PC-3 (cell line): ENCODE results near the gene ATAD3B. TPM values are rescaled to one million over a fixed set of nuclear protein-coding genes. Genes with fewer than 3 reads are reported as not detected.

Source experiments
- ATAC-seq: fragments of 200-7000 bp; cut with Tn5 transposase; 2 replicates; pipeline ENCODE4 v1.9.1; 2020; ENCODE audit warnings: mild to moderate bottlenecking, moderate library complexity
- BruUV-seq: library from RNA; stranded (reverse); fragments of 400-500 nt; replicated peaks from 2 replicates; lab custom pipeline; 2021; lab: Mats Ljungman, UMichigan
- CTCF ChIA-PET: fragments of 300-600 bp; sonication (Branson Sonifier 250); formaldehyde crosslinking; loops from one replicate; lab custom pipeline; 2022; ENCODE audit warnings: antibody characterized with exemption; lab: Charles Lee
- POLR2A ChIA-PET: fragments of 300-600 bp; sonication (Branson Sonifier 250); formaldehyde crosslinking; loops from one replicate; lab custom pipeline; 2022; ENCODE audit warnings: antibody characterized with exemption; ENCODE audit not compliant: unreplicated experiment; lab: Charles Lee
- DNase-seq: peaks from one replicate; pipeline ENCODE4 v3.0.0-alpha.2; 2015
- H2AFZ ChIP-seq: fragments of 300-600 bp; sonication (generic); 2 replicates; pipeline ENCODE4 v1.6.0; 2016; ENCODE audit warnings: antibody characterized with exemption, low read length
- H3F3A ChIP-seq: fragments of 300-600 bp; sonication (generic); one replicate; pipeline ENCODE4 v1.6.0; 2017; ENCODE audit warnings: antibody characterized with exemption, low read length, control low read depth, mild to moderate bottlenecking; ENCODE audit not compliant: unreplicated experiment
- H3K27ac ChIP-seq: fragments of 300-600 bp; sonication (generic); 2 replicates; pipeline ENCODE4 v1.5.1; 2016; ENCODE audit warnings: mild to moderate bottlenecking, low read length
- H3K27me3 ChIP-seq: fragments of 300-600 bp; sonication (generic); 2 replicates; pipeline ENCODE4 v1.6.1; 2016; ENCODE audit warnings: low read length, mixed read lengths
- H3K36me3 ChIP-seq: fragments of 300-600 bp; sonication (generic); 2 replicates; pipeline ENCODE4 v1.6.1; 2016; ENCODE audit warnings: low read depth, mixed run types, low read length, mixed read lengths
- H3K4me1 ChIP-seq: fragments of 300-600 bp; sonication (generic); 2 replicates; pipeline ENCODE4 v1.5.1; 2016; ENCODE audit warnings: low read length; ENCODE audit not compliant: insufficient read depth
- H3K4me2 ChIP-seq: fragments of 300-600 bp; sonication (generic); 2 replicates; pipeline ENCODE4 v1.6.0; 2016; ENCODE audit warnings: low read length
- H3K4me3 ChIP-seq: fragments of 300-600 bp; sonication (generic); 2 replicates; pipeline ENCODE4 v1.5.1; 2016; ENCODE audit warnings: mild to moderate bottlenecking, low read length, mixed read lengths
- H3K79me2 ChIP-seq: fragments of 300-600 bp; sonication (generic); 2 replicates; pipeline ENCODE4 v1.6.1; 2017; ENCODE audit warnings: low read length, mixed read lengths
- H3K9ac ChIP-seq: fragments of 300-600 bp; sonication (generic); 2 replicates; pipeline ENCODE4 v1.6.0; 2016; ENCODE audit warnings: mild to moderate bottlenecking, low read length
- H3K9me2 ChIP-seq: fragments of 300-600 bp; sonication (generic); replicated peaks from 2 replicates; pipeline ENCODE4 v1.6.1; 2016; ENCODE audit warnings: mixed run types, low read length, mixed read lengths
- H3K9me3 ChIP-seq: fragments of 300-600 bp; sonication (generic); 2 replicates; pipeline ENCODE4 v1.6.1; 2016; ENCODE audit warnings: low read length, mixed read lengths
- H4K20me1 ChIP-seq: fragments of 300-600 bp; sonication (generic); 2 replicates; pipeline ENCODE4 v1.6.1; 2016; ENCODE audit warnings: low read length, mixed read lengths
- CTCF ChIP-seq: fragments of 300-600 bp; sonication (generic); conservative IDR thresholded peaks from 2 replicates; pipeline ENCODE4 v1.5.1; 2017; ENCODE audit warnings: antibody characterized with exemption, low read depth, mild to moderate bottlenecking, low read length
- EZH2 ChIP-seq: fragments of 300-600 bp; sonication (generic); IDR thresholded peaks from one replicate; pipeline ENCODE4 v1.6.1; 2017; ENCODE audit warnings: antibody characterized with exemption, mild to moderate bottlenecking, low read length; ENCODE audit not compliant: unreplicated experiment
- EZH2phosphoT487 ChIP-seq: fragments of 300-600 bp; sonication (generic); IDR thresholded peaks from 2 replicates; pipeline ENCODE4 v1.6.1; 2018; ENCODE audit warnings: mild to moderate bottlenecking, antibody characterized with exemption, low read length, borderline replicate concordance
- intact Hi-C: fragments of 100-400 bp; cut with micrococcal nuclease; formaldehyde crosslinking; loops from 2 replicates; pipeline ENCODE4 v1.9.0; 2023
- total RNA-seq: library from RNA; depleted of rRNA; stranded (reverse); fragments of >200 nt; gene quantifications from 2 replicates; pipeline ENCODE4 v1.2.3, GENCODE V29; 2014

ATAD3B gene
- total RNA-seq, 1 experiment from 2014 or later: 140 TPM

- H3K27me3 ChIP-seq: no peaks in the 10 kb centered on the region
- H3K4me1 ChIP-seq: peaks cover 24% of the 10 kb centered on the region
- no peaks in the 10 kb centered on the region for H3K9me3 ChIP-seq
- H3K79me2 ChIP-seq: peaks cover 13% of the 10 kb centered on the region
- H3F3A ChIP-seq: no peaks in the 10 kb centered on the region
- H4K20me1 ChIP-seq: no peaks in the 10 kb centered on the region
- ChIA-PET CTCF (no interaction called here), POLR2A (no interaction called here)
- DNase-seq (no peak), ATAC-seq (no peak)
- H3K9me2 ChIP-seq: no peaks in the 10 kb centered on the region
- no peak overlapping the region for H3K4me3 ChIP-seq
- H3K27ac ChIP-seq: no peak overlapping the region
- TF ChIP-seq EZH2: no peak
- no peak for TF ChIP-seq CTCF
- TF ChIP-seq EZH2phosphoT487: no peak
- intact Hi-C loops: no loop called here
- H3K9ac ChIP-seq: no peak overlapping the region
- no peak overlapping the region for H2AFZ ChIP-seq
- no peaks in the 10 kb centered on the region for H3K36me3 ChIP-seq
- no peak overlapping the region for H3K4me2 ChIP-seq
- BruUV-seq: no TSS peak
These were observed 32.8 kb upstream of the ATAD3B start for GRCh38 chr1:1438531-1439381.

- TF ChIP-seq CTCF: no peak
- no peak for TF ChIP-seq EZH2
- no peak for TF ChIP-seq EZH2phosphoT487
- H3K79me2 ChIP-seq: peaks cover 13% of the 10 kb centered on the region
- H2AFZ ChIP-seq: no peak overlapping the region
- no peaks in the 10 kb centered on the region for H3K9me2 ChIP-seq
- POLR2A ChIA-PET: no interaction called here
- H3K9me3 ChIP-seq: no peaks in the 10 kb centered on the region
- no peak overlapping the region for H3K4me3 ChIP-seq
- no peaks in the 10 kb centered on the region for H3K27me3 ChIP-seq
- intact Hi-C loops: no loop called here
- H3K4me2 ChIP-seq: no peak overlapping the region
- H3K9ac ChIP-seq: no peak overlapping the region
- ATAC-seq (no peak), DNase-seq (no peak)
- H3K36me3 ChIP-seq: no peaks in the 10 kb centered on the region
- no peak overlapping the region for H3K27ac ChIP-seq
- H3F3A ChIP-seq: no peaks in the 10 kb centered on the region
- CTCF ChIA-PET: interaction anchor here (0.9 to 1.7 kb wide), 2 partner anchors 24 to 38 kb away, joined by 4 to 11 read pairs; no protein-coding TSS in a partner anchor
- no TSS peak for BruUV-seq
- no peaks in the 10 kb centered on the region for H4K20me1 ChIP-seq
- peaks cover 17% of the 10 kb centered on the region for H3K4me1 ChIP-seq
These were observed 31.9 kb upstream of the ATAD3B start for GRCh38 chr1:1439546-1440261.
